ENCODE results near the gene MYH9.

DNA sequence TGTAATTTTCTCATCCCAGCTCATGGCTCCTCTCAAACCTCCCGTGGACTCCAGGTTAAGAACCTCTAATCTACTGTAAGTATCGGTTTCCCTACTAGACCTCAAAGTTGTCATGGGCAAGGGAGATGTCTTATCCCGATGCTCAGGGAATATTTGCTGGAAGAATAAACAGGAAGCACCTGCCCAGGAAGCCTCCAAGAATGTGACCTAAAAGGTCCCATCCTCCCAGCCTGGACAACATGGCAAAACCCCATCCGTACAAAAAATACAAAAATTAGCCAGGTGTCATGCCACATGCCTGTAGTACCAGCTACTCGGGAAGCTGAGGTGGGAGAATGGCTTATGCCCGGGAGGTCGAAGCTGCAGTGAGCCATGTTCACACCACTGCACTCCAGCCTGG, 72.4 kb downstream of the MYH9 start:
- TF ChIP-seq SUZ12 (IDR thresholded peaks at IDR 0.05) (no peak), ARNT (IDR thresholded peaks at IDR 0.05) (no peak), FOXM1 (IDR thresholded peaks at IDR 0.05; ENCODE audit: borderline replicate concordance) (no peak), FOXK2 (IDR thresholded peaks at IDR 0.05) (no peak), FOXA1 (IDR thresholded peaks at IDR 0.05) (no peak), NFRKB (IDR thresholded peaks at IDR 0.05) (no peak), LEF1 (IDR thresholded peaks at IDR 0.05; ENCODE audit: borderline replicate concordance) (no peak)

All from HEK293T (cell line).